HG03139 (cell line): ENCODE results near the gene CRLF2.
"Not testable (repeated sequence)": the region's sequence is repeated elsewhere in the genome, so short reads cannot be mapped to it uniquely, and the experiment has no call there.

Source experiments
- ATAC-seq: cut with Tn5 transposase; IDR thresholded peaks from one replicate; pipeline ENCODE4 v1.9.1; 2021; ENCODE audit not compliant: unreplicated experiment

Gene CRLF2

GRCh38 chrX:1215123-1215823 is 2.8 kb upstream of the CRLF2 start:
- no peak for ATAC-seq

GRCh38 chrX:1213971-1214370 is 1.5 kb upstream of the CRLF2 start:
- no peak for ATAC-seq

- no peak for ATAC-seq
These were observed 1.6 kb downstream of the CRLF2 start for GRCh38 chrX:1210844-1211243.

- no peak for ATAC-seq
These were observed 4.9 kb downstream of the CRLF2 start for GRCh38 chrX:1207496-1208025.

GRCh38 chrX:1205681-1206611 is 6.5 kb downstream of the CRLF2 start:
- ATAC-seq: no peak

GRCh38 chrX:1202251-1202650 is 10.2 kb downstream of the CRLF2 start:
- ATAC-seq: no peak

- no peak for ATAC-seq
These were observed 16.0 kb downstream of the CRLF2 start for GRCh38 chrX:1196436-1196835.

GRCh38 chrX:1192196-1192595 is 20.3 kb downstream of the CRLF2 start:
- not testable (repeated sequence) for ATAC-seq

- no peak for ATAC-seq
These were observed 21.8 kb downstream of the CRLF2 start for GRCh38 chrX:1190596-1191145.

- ATAC-seq: no peak
These were observed 26.9 kb downstream of the CRLF2 start for GRCh38 chrX:1185561-1185960.

- no peak for ATAC-seq
These were observed 30.2 kb downstream of the CRLF2 start for GRCh38 chrX:1182211-1182610.

GRCh38 chrX:1181661-1182060 is 30.8 kb downstream of the CRLF2 start:
- ATAC-seq: not testable (repeated sequence)

GRCh38 chrX:1181170-1181569 is 31.3 kb downstream of the CRLF2 start:
- no peak for ATAC-seq

- no peak for ATAC-seq
These were observed 33.8 kb downstream of the CRLF2 start for GRCh38 chrX:1178580-1179057.

GRCh38 chrX:1176531-1177320 is 35.7 kb downstream of the CRLF2 start:
- ATAC-seq: not testable (repeated sequence)

GRCh38 chrX:1174609-1175545 is 37.6 kb downstream of the CRLF2 start:
- not testable (repeated sequence) for ATAC-seq

- ATAC-seq: not testable (repeated sequence)
These were observed 39.0 kb downstream of the CRLF2 start for GRCh38 chrX:1173435-1173834.

GRCh38 chrX:1172496-1172895 is 40.0 kb downstream of the CRLF2 start:
- ATAC-seq: no peak

GRCh38 chrX:1171915-1172314 is 40.5 kb downstream of the CRLF2 start:
- not testable (repeated sequence) for ATAC-seq
